Keratinocyte (primary cell): ENCODE measurements around the gene SLC22A14.

Source experiments
- CTCF ChIP-seq, 3 experiments: IDR thresholded peaks in 1 of 3; conservative IDR thresholded peaks in 1 of 3; optimal IDR thresholded peaks in 1 of 3; 2 replicates in 2 of 3; 3 replicates in 1 of 3; pipeline versions ENCODE3 to v1.5.1; 2011; ENCODE audit warnings: low read length in 3 of 3, mild to moderate bottlenecking in 3 of 3, moderate library complexity in 2 of 3, control low read depth in 1 of 3, inconsistent platforms in 1 of 3; ENCODE audit not compliant: insufficient read depth in 2 of 3; ENCODE audit errors: extremely low read depth in 1 of 3
- EZH2 ChIP-seq: IDR thresholded peaks from one replicate; pipeline ENCODE4 v1.6.1; 2012; ENCODE audit warnings: inconsistent platforms, mild to moderate bottlenecking, low read length, moderate library complexity

- TF ChIP-seq CTCF (optimal IDR thresholded peaks at IDR 0.05 in 1 of 3, IDR thresholded peaks at IDR 0.05 in 1 of 3, conservative IDR thresholded peaks at IDR 0.05 in 1 of 3; ENCODE audit: extremely low read depth in 1 of 3, insufficient read depth in 2 of 3, low read length in 3 of 3) (no peak), EZH2 (no peak)
These were observed 49.3 kb downstream of the SLC22A14 start for GRCh38 chr3:38331257-38332022.
